ENCODE measurements around the gene CCDC7.

CCDC7 gene

GRCh38 chr10:32413513-32413912 is 32.4 kb upstream of the CCDC7 start:
- Histone ChIP-seq H3K36me3 (replicated peaks; ENCODE audit: insufficient read depth, low read length) (no peaks in the 10 kb centered on the region), H3K9me3 (replicated peaks; ENCODE audit: insufficient read depth, low read length) (no peaks in the 10 kb centered on the region), H3K4me3 (ENCODE audit: low read length) (no peak overlapping the region), H3K79me2 (ENCODE audit: low read length) (no peaks in the 10 kb centered on the region), H3K9me2 (replicated peaks; ENCODE audit: insufficient read depth, low read length) (no peaks in the 10 kb centered on the region), H3F3A (ENCODE audit: insufficient read depth, low read length) (no peaks in the 10 kb centered on the region), H3K4me1 (ENCODE audit: low read length) (no peaks in the 10 kb centered on the region), H3K4me2 (ENCODE audit: low read depth, low read length) (no peak overlapping the region), H3K27me3 (replicated peaks; ENCODE audit: insufficient read depth, low read length) (no peaks in the 10 kb centered on the region), H3K27ac (ENCODE audit: low read length) (no peak overlapping the region), H4K20me1 (ENCODE audit: insufficient read depth, low read length) (no peaks in the 10 kb centered on the region), H3K9ac (ENCODE audit: low read length) (no peak overlapping the region), H2AFZ (ENCODE audit: low read length) (no peak overlapping the region)
- TF ChIP-seq CTCF (IDR thresholded peaks at IDR 0.05; ENCODE audit: low read length) = no peak
- no peak for TF ChIP-seq EZH2phosphoT487 (IDR thresholded peaks at IDR 0.05; ENCODE audit: low read length)
- no peak for TF ChIP-seq EZH2 (optimal IDR thresholded peaks at IDR 0.05; ENCODE audit: low read depth, low read length)
- DNase-seq = no peak

GRCh38 chr10:32415361-32415760 is 30.6 kb upstream of the CCDC7 start:
- no peaks in the 10 kb centered on the region for H3K9me3 ChIP-seq (replicated peaks; ENCODE audit: insufficient read depth, low read length)
- H3K9me2 ChIP-seq (replicated peaks; ENCODE audit: insufficient read depth, low read length) = no peaks in the 10 kb centered on the region
- no peaks in the 10 kb centered on the region for H3K36me3 ChIP-seq (replicated peaks; ENCODE audit: insufficient read depth, low read length)
- H3K4me1 ChIP-seq (ENCODE audit: low read length) = no peaks in the 10 kb centered on the region
- no peak overlapping the region for H3K4me3 ChIP-seq (ENCODE audit: low read length)
- H3K4me2 ChIP-seq (ENCODE audit: low read depth, low read length) = no peak overlapping the region
- no peak for TF ChIP-seq EZH2 (optimal IDR thresholded peaks at IDR 0.05; ENCODE audit: low read depth, low read length)
- no peak for TF ChIP-seq CTCF (IDR thresholded peaks at IDR 0.05; ENCODE audit: low read length)
- TF ChIP-seq EZH2phosphoT487 (IDR thresholded peaks at IDR 0.05; ENCODE audit: low read length) = no peak
- H3K27ac ChIP-seq (ENCODE audit: low read length) = no peak overlapping the region
- H3K79me2 ChIP-seq (ENCODE audit: low read length) = no peaks in the 10 kb centered on the region
- no peaks in the 10 kb centered on the region for H4K20me1 ChIP-seq (ENCODE audit: insufficient read depth, low read length)
- no peak for DNase-seq
- no peak overlapping the region for H3K9ac ChIP-seq (ENCODE audit: low read length)
- H3F3A ChIP-seq (ENCODE audit: insufficient read depth, low read length) = no peaks in the 10 kb centered on the region
- no peaks in the 10 kb centered on the region for H3K27me3 ChIP-seq (replicated peaks; ENCODE audit: insufficient read depth, low read length)
- no peak overlapping the region for H2AFZ ChIP-seq (ENCODE audit: low read length)

DNA sequence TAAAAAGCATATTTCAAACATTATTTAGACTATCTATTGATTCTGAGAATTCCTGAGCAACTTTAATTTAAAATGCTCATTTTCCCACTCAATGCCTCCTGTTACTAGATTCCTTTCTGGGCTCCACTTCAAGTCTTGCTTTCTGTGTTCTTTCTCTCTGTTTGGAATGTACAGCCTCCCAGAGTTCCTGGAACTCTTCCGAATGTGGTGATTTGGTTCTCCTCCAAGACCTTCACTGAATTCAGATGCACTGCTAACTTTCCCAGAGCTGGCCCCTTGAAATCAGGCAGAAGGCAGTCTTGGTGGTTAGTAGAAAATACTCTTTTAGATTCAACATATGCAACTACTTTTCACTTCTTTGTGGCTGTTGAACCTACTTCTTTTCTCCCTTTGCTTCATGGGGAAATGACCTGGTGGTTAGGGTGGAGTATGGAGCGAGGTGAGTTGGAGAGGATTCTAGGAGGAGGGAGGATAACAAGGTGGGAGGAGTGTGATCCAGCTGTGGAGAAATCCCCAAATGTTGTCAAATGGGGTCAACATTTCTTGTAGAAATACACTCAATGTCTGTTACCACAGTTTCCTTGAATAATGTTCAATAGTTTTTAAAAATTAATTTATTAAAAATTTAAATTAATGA is 27.9 kb upstream of the CCDC7 start:
- H3K9me2 ChIP-seq (replicated peaks; ENCODE audit: insufficient read depth, low read length) = no peaks in the 10 kb centered on the region
- no peak overlapping the region for H3K27ac ChIP-seq (ENCODE audit: low read length)
- no peak overlapping the region for H3K4me3 ChIP-seq (ENCODE audit: low read length)
- no peak overlapping the region for H2AFZ ChIP-seq (ENCODE audit: low read length)
- DNase-seq = no peak
- no peaks in the 10 kb centered on the region for H3K27me3 ChIP-seq (replicated peaks; ENCODE audit: insufficient read depth, low read length)
- H3K4me2 ChIP-seq (ENCODE audit: low read depth, low read length) = no peak overlapping the region
- no peaks in the 10 kb centered on the region for H3K36me3 ChIP-seq (replicated peaks; ENCODE audit: insufficient read depth, low read length)
- H3F3A ChIP-seq (ENCODE audit: insufficient read depth, low read length) = no peaks in the 10 kb centered on the region
- no peak for TF ChIP-seq CTCF (IDR thresholded peaks at IDR 0.05; ENCODE audit: low read length)
- no peak overlapping the region for H3K9ac ChIP-seq (ENCODE audit: low read length)
- no peaks in the 10 kb centered on the region for H3K4me1 ChIP-seq (ENCODE audit: low read length)
- H3K79me2 ChIP-seq (ENCODE audit: low read length) = no peaks in the 10 kb centered on the region
- H3K9me3 ChIP-seq (replicated peaks; ENCODE audit: insufficient read depth, low read length) = no peaks in the 10 kb centered on the region
- H4K20me1 ChIP-seq (ENCODE audit: insufficient read depth, low read length) = no peaks in the 10 kb centered on the region

Data from MM.1S (cell line).